Ishikawa (cell line): ENCODE measurements around the gene BBS9.

Experiments
- CEBPB ChIP-seq: IDR thresholded peaks from 2 replicates; pipeline ENCODE4 v1.6.1; 2012
- CREB1 ChIP-seq: IDR thresholded peaks from 2 replicates; pipeline ENCODE4 v1.6.1; 2012; ENCODE audit warnings: low read depth
- EGR1 ChIP-seq: IDR thresholded peaks from 2 replicates; pipeline ENCODE4 v1.6.1; 2012
- EP300 ChIP-seq: IDR thresholded peaks from 2 replicates; pipeline ENCODE4 v1.6.1; 2012; ENCODE audit warnings: borderline replicate concordance
- FOXM1 ChIP-seq: IDR thresholded peaks from 2 replicates; pipeline ENCODE4 v1.6.1; 2012; ENCODE audit warnings: low read depth, borderline replicate concordance
- MAX ChIP-seq: IDR thresholded peaks from 2 replicates; pipeline ENCODE4 v1.6.1; 2012
- NFIC ChIP-seq: IDR thresholded peaks from 2 replicates; pipeline ENCODE4 v1.6.1; 2012
- RAD21 ChIP-seq: IDR thresholded peaks from 2 replicates; pipeline ENCODE4 v1.6.1; 2012; ENCODE audit warnings: low read depth
- REST ChIP-seq: IDR thresholded peaks from 2 replicates; pipeline ENCODE4 v1.6.1; 2012; ENCODE audit warnings: low read depth, mild to moderate bottlenecking
- TAF1 ChIP-seq: IDR thresholded peaks from 2 replicates; pipeline ENCODE4 v1.6.1; 2012; ENCODE audit warnings: low read depth, mild to moderate bottlenecking
- TCF12 ChIP-seq: IDR thresholded peaks from 2 replicates; pipeline ENCODE4 v1.6.1; 2012; ENCODE audit warnings: low read depth
- TEAD4 ChIP-seq: IDR thresholded peaks from 2 replicates; pipeline ENCODE4 v1.6.1; 2012
- USF1 ChIP-seq: IDR thresholded peaks from 2 replicates; pipeline ENCODE4 v1.6.1; 2012
- YY1 ChIP-seq: IDR thresholded peaks from 2 replicates; pipeline ENCODE4 v1.6.1; 2012; ENCODE audit warnings: low read depth
- ZBTB7A ChIP-seq: IDR thresholded peaks from 2 replicates; pipeline ENCODE4 v1.6.1; 2012; ENCODE audit warnings: low read depth

The BBS9 gene

GRCh38 chr7:33642312-33642711, 512.9 kb downstream of the BBS9 start:
- no peak for TF ChIP-seq USF1
- no peak for TF ChIP-seq NFIC
- no peak for TF ChIP-seq TAF1
- no peak for TF ChIP-seq CREB1
- TF ChIP-seq FOXM1: no peak
- no peak for TF ChIP-seq YY1
- no peak for TF ChIP-seq EGR1
- TF ChIP-seq RAD21: no peak
- TF ChIP-seq MAX: no peak
- no peak for TF ChIP-seq EP300
- no peak for TF ChIP-seq ZBTB7A

GRCh38 chr7:33643530-33643929, 514.2 kb downstream of the BBS9 start:
- TF ChIP-seq ZBTB7A: no peak
- no peak for TF ChIP-seq USF1
- no peak for TF ChIP-seq CREB1

GRCh38 chr7:33644489-33644888, 515.1 kb downstream of the BBS9 start:
- TF ChIP-seq YY1: no peak
- TF ChIP-seq RAD21: no peak
- no peak for TF ChIP-seq MAX
- TF ChIP-seq TCF12: no peak

GRCh38 chr7:33645104-33645503, 515.7 kb downstream of the BBS9 start:
- TF ChIP-seq YY1 (no peak), FOXM1 (no peak), USF1 (no peak), RAD21 (no peak), TCF12 (no peak), TEAD4 (no peak), EGR1 (no peak), MAX (no peak), CEBPB (no peak), TAF1 (no peak), NFIC (no peak), REST (no peak), EP300 (no peak), CREB1 (no peak), ZBTB7A (no peak)

- TF ChIP-seq RAD21 (no peak), CEBPB (no peak), NFIC (no peak), ZBTB7A (no peak), REST (no peak), EGR1 (no peak), MAX (no peak), TEAD4 (no peak)
Observed at GRCh38 chr7:33646166-33646565, 516.8 kb downstream of the BBS9 start.

- no peak for TF ChIP-seq MAX
- TF ChIP-seq REST: no peak
- no peak for TF ChIP-seq CREB1
- TF ChIP-seq EP300: no peak
- TF ChIP-seq TCF12: no peak
- TF ChIP-seq FOXM1: no peak
Observed at GRCh38 chr7:33646891-33647391, 517.6 kb downstream of the BBS9 start.
